ENCODE results near the gene CDH4.

Gene CDH4

DNA sequence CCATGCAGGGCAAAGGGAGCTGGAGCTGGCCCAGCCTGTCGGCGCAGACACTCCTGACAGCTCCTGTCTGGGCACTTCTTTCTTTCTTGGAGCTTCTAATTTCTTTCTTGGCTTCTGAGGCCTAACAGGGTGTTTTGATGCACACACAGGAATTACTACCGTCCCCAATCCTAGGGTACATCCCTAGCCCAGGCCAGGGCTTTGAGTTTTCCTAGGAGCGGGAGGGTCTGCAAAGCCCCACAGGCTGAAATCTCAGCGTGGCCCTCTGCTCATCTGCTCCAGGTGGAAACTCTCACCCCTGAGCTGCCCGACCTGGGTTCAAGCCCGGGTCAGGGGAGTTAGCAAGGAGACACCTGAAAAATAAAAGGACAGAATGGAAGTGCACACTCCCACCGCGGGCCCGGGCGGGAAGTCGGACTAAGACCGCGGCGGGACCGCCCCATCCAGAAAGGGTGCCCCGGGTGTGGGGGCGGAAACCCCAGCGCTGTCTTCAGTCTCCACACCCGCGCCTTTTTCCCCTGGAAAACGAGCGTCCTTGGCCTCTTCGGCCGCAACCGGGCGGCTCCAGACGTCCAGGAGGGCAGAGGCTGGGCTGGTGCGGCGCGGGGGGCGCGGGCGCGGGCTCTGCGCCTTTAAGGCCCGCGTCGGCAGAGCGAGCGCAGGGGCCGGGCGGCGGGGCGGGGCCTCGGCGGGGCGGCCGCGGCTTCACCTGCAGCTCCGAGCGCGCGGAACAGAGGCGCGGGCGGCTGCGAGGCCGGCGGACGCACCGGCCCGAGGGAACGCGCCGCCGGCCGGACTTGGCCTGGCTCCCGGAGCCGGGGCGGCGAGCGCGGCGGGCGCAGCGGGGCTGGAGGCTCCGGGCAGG lies at the start of gene CDH4:
TSS of gene CDH4 (plus strand) at position 733 of the 865 bp plus-strand sequence.
- no peak for DNase-seq

DNA sequence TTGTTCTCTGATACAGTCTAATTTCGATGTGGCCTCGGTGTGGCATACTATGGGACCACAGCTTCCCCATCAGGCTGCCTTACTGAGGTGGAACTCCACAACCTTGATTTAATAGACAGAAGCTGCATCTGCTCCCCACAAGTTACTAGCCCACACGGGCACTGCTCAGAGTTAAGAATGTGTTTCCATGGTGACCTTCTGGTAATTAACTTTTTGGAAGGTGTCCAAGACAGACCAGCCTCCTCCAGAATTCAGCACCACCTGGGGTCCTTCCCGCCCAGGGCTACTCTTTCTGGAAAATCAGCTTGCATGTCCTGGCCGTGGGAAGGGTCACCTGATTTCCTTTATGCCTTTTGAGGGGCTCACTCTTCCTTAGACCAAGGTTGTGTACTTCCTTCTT lies 48.7 kb upstream of the CDH4 start:
- DNase-seq = no peak

DNA sequence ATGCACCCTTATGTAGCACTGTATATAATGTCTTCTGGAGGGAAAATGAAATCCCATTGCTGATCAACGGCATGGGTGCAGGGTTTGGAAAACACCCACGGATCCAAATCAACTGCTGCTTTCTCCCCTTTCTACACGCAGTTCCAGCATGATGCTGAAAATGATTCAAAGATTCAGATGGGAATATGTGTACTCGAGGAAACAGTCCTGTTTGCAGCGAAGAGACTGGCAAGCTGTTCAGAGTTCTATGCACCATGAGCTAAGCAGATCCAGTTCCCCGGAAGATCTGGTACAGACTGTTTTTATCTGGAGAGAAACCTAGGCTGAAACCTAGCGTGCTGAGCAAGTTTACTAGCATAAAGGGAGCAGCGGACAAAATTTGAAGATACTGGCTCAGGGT lies 47.9 kb upstream of the CDH4 start:
- DNase-seq = no peak

DNA sequence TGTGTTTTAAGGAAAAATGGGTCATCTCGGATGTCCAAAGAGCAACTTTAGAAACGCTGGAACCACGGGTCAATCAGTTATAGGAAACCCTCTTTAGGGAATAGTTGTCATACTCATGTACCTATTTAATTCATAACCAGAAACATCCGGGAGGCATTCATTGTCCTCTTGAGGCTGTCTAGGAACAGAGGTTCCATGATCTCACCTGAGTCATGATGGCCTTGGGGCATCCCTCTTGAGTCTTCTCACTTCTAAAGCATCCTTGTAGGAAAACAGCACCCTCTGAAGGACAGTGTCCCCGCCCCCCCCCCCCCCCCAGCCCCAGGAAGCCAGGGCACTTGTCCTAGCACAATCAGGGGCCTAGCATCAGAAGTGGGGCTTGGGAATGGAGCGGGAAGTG lies 46.3 kb upstream of the CDH4 start:
- DNase-seq = no peak

DNA sequence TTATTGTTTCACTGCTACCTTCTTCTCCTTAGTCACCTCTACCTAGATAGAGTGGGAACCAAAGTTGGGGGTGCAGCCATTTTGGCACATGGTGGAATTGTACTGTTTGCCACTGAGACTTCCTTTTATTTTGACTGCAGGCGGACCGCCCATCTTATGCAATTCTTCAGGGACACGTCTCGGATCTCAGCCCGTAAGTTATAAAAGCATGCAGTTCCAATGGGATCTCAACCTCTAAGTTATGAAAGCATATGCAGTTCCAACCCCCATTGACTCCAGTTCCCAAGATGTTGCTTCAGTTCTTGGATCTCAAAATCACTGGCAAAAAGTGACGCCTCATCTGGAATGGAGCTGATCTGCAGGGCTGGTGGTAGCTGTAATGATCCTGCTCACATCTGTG lies 41.2 kb upstream of the CDH4 start:
- DNase-seq = no peak

DNA sequence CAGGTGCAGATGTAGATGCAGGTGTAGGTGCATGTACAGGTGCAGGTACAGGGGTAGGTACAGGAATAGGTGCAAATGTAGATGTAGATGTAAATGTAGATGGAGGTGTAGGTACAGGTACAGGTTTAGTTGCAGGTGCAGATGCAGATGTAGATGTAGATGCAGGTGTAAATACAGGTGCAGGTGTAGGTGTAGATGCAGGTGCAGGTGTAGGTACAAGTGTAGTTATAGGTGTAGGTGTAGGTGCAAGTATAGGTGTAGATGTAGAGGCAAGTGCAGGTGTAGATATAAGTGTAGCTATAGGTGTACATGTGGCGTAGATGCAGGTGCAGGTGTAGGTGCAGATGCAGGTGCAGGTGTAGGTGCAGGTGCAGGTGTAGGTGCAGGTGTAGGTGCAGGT lies 34.2 kb upstream of the CDH4 start:
- DNase-seq = no peak

DNA sequence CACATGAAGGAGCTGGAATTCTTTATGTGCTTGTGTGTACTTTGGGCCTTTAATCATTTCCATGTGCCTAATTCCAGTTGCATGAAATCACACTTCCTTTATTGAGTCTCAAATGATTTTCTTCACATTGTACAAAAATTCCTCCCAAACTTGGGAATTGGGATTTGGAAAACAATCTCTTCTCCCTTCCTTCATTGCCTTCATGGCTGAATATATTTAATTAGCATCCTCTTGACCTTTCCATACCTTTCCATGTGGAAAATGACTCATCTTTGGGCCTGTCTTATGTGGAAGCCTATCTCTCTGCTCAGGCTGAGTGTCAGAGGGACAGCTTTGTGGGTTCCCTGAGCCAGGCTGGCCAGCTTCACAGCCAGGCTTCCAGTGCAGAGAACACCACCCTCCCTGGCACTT lies 33.0 kb upstream of the CDH4 start:
- DNase-seq = no peak

DNA sequence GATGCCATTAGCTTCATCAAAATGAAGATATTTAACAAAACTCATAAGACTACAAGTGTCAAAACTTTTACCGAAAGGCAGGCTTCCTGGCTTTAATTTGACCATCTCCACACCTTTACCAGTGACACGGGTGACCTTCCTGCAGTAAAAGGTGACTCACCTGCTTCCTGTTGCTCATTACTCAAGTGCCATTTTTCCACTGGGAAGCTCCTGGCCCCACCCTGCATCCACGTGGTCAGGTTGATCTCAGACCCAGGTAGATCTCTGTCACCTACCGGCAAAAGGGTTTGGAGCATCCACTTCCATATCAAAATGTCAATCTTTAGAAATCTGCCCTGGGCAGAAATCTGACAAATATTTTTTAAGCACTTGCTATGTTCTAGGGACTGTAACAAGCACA lies 31.9 kb upstream of the CDH4 start:
- DNase-seq = no peak

DNA sequence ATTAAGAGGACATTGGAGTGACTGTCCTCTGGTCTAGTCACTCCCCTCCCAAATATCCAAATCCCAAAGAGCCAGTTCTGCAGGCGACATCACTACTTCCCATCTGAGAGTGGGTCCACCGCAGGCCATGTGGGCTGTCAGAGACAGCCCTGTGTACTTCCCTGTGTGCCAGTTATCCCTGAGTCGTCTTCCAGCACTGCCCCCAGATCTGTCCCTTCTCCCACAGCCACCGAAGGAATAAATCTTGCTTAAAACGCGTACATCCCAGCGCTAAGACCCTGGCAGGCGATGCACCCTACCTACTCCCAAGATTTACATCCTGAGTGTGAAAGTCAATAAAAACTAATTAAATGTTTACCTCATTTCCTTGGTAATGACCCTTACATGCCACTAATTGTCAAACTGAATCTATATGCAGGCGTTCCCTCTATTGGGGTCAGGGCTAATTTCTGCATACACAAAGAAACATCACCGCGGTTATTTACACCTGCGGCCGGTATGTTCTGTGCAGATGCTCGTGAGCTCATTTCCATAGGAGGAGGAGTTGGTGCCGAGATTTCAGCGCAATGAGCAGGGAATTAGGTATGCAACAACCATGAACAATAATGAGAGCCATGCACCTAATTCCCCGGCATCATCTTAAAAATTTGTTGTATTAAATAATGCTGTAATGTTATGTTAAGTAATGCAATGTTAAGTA lies 31.3 kb upstream of the CDH4 start:
- DNase-seq = no peak

DNA sequence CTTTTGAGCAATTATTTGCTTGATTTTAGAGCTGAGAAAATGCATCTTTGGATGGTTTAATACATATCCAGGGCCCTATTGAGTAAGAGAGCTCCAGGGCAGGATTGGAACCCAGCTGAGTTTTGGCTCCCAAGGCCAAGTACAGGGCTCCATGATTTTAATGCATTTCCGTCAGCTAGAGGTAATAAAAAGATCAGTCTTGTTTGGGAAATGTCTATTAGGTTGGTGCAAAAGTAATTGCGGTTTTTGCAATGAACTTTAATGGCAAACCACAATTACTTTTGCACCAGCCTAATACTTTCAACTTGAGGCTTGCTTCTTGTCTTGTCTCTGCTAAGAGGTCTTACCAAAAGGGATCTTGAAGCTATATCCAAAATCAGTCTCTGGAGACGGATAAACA lies 29.4 kb upstream of the CDH4 start:
- no peak for DNase-seq

DNA sequence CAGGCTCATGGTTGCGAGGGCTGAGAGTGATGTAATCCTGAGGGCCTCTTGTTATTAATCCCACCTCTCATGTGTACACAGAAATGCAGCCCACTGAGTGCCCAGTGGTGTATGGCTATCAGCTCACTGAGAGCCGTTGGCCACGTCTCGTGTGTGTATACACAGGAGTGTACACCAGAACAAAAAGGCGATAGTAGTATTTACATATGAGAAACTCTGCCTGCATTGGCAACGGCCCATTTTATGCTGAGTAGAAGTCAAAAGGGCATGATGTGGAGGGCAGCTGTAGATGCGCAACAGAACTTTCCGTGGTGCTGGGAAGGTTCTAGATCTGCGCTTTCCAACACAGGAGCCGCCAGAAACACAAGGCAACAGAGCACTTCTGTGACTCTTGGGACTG lies 28.9 kb upstream of the CDH4 start:
- DNase-seq = no peak

DNA sequence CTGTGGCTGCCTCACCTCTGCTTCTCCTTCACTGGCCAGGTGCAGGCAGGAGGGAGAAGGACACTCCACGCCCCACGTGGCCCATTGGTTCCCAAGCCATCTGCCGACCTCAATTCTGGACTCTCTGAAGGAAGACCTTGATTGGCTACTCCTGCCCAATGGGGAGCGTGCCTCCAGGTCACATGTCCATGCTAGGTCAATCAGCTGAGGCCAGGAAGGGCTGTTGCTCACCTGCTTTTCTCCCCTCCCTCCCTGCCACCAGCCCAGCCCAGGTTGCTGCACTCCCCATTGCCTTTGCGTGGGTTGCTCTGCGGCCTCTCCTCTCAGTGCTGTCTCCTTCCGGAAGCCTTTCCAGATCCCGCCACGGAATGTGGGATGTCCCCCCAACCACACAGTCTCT lies 21.9 kb upstream of the CDH4 start:
- DNase-seq = no peak

DNA sequence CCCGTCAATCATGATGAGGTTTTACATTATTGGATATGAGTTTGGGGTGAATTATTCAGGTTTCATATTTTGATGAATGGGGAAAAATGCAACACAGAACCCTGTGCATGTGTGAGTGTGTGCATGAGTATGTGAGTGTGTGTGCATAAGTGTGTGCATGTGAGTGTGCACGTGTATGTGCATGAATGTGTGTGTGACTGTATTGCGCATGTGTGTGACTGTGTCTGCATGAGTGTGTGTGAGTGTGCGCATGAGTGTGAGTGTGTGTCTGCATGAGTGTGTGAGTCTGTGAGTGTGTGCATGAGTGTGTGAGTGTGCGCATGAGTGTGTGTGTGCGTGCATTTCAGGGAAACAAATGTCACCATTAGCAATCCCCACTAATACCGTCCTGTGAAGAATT lies 18.5 kb upstream of the CDH4 start:
- DNase-seq = no peak

DNA sequence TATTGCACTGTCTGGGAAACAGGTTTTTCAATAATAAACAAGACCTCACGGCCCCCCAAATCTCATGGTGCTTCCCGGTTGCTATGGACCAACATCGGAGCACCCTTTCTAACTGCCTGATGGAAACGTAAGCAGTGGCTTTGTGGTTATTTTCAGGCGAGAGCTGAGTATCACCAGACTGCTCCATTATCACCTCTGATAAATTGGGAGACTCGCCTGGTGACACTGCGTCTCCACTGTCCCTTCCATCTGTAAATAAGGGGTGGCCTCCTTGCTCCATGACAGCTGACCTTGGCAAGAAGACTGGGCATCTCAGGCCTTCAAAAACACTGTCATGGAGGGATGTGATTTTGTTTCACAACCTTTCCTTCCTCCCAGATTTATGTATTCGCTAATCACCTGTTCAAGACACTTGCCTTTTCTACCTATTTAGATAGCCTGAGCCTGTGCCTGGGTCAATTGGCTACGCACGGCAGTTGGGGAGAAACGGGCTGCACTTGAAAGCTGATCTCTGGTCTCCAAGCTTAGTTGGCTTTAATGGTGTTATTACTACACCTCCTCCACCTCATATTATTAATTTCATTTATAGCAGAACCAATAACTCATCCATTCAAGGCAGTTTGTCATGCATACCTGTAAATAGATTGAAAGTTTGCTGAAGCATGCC lies 17.7 kb upstream of the CDH4 start:
- DNase-seq = no peak

DNA sequence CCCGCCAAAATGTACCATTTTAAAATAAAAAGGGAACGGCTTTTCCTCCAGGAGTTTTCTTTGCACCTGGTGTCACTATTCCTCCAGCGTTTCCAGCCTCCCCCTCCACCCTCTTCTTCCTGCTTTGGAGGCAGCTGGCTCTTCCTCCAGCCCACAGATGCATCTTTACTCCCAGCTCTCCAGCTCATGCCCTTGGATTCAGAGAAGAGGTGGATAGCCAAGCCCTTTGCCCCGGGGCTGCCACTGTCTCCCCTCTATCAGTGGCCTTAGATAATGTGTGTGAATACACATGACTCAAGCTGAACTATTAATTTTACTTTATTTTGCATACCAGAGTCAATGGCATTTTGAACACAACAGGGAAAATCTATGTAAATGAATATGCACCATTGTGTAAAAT lies 15.3 kb upstream of the CDH4 start:
- no peak for DNase-seq

DNA sequence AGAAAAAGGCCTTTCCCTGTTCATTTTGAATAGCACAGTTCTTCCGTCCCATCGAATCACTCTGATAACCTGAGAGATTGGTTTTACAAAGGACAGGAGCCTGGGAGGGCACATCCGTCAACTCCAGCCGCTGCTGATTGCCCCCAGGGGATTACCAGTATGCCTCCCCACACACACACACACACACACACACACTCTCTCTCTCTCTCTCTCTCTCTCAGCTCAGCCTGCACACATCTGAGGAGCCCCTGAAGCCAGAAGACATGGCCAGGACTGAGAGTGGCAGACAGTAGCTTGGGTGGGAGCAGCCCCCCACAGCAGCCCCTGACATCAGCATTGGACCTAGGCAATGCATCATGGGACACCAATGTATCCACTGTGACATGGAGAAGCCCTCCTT lies 13.2 kb upstream of the CDH4 start:
- DNase-seq = no peak

DNA sequence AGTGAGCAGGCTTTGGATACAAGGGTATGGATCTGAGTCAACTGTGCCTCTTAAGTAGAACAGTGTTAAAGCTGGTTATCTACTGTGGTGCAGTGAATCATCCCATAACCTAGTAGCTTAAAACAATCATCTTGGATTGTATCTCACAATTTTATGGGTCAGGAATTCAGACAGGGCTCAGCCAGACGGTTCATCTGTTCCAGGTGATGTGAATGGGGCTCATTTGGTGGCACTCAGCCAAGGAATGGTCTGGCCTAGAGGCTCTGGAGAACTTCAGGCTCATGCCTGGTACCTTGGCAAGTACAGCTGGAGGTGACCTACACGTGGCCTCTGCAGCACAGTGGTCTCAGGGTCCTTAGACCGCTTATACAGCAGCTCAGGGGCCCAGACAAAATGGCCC lies 11.2 kb upstream of the CDH4 start:
- no peak for DNase-seq

DNA sequence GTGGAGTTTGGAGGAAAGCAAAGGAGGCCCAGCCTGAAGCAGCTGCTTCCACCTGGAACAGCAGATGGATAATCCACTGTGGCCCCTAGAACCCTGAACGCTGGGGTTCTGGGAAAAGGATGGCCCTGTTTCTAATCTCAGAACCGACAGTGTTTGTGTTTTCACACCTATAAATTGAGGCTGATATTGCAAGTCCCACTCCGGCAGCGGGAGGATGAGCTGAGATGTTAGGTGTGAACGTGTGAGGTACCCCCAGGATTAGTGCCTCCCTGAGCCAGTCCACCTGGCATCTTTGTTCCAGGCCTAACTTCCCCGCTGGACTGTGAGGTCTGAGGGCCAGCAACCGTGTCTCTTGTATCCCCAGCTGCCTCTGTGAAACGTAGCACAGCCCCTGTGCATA lies 7.8 kb upstream of the CDH4 start:
- DNase-seq = no peak

DNA sequence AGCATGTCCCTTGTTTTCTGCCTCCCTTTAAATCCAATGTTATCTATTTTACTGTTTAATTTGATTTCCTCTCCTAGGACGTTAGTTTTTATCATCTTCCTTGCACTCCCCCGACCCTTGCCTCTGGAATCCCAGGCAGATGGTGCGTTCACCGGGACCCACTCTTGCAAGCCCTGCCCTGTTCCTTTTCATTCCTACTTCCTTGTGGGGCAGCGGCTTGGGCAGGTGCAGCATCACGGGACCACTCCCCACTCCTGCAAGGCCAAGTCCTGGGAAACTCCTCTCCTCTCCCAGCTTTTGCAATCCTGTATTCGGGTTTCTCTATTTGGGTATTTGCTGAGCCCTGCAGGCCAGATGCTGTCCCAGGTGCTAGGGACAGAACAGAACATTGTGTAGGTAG lies 5.8 kb upstream of the CDH4 start:
- DNase-seq = no peak

DNA sequence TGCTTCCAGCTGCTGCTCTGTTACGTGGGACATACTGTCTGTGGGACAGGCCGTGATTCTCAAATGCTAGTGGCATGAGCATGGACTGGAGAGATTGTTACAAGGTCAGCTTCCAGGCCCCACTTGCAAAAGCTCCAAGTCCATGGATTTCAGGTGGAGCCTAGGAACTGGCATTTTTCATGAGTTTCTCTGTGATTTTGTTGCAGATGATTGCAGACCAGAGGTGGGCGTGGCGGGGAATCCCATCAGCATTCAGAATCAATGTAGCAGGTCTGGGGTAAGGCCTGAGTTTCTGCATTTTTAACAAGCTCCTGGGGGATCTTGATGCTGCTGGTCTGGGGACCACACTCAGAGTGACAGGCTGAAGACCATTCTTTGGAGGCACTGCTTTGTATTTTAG lies 2.4 kb upstream of the CDH4 start:
- no peak for DNase-seq

DNA sequence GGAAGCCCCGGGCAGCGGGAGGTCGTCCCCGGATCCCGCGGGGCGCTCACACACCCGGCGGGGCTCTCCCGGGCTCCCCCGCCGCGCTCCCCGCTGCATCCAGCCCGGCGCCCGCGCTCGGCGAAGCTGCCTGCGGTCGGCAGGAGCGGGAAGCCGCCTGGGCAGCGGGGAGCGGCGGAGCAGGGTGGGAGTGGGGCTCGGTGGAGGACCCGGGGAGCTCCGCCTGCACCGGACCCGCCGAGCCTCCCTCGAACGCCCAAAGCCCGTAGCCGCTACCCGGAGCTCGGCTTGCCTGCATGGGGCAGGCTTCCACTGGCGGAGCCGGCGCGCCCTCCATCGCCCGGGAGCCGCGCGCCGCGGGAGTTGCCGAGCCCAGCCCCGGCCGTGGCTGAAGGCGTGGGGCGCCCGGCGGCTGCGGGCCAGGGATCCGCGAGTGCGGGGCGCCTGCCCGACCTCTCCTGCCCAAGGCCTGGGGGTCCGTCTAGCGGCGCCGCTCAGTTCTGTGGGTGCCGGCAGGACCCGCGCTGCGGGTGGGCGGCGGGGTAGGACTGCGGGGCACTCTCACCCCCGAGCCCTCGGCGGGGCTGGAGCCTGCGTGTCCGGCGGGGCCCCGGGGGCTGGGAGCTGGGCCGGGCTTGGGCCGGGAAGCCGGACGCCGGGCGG lies 671 bp downstream of the CDH4 start:
- DNase-seq = no peak

DNA sequence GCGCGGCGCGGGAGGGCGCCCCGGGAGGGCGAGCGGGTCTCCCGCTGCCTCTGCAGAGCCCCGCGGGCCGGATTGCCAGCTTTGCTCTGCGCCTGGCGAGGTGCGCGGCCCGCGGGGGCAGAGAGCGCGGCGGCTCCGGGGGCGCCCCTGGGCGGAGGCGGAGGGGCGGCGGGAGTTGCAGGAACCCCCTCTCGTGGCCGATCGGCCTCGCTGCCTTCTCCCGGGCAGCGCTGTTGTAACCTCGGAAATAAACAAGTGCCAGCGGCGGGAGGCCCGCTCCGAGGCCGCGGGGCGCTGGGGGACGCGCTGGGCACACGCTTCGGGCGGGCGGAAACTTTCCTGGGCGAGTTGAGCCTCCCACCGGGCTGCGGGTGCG lies 1.2 kb downstream of the CDH4 start:
- DNase-seq = no peak

DNA sequence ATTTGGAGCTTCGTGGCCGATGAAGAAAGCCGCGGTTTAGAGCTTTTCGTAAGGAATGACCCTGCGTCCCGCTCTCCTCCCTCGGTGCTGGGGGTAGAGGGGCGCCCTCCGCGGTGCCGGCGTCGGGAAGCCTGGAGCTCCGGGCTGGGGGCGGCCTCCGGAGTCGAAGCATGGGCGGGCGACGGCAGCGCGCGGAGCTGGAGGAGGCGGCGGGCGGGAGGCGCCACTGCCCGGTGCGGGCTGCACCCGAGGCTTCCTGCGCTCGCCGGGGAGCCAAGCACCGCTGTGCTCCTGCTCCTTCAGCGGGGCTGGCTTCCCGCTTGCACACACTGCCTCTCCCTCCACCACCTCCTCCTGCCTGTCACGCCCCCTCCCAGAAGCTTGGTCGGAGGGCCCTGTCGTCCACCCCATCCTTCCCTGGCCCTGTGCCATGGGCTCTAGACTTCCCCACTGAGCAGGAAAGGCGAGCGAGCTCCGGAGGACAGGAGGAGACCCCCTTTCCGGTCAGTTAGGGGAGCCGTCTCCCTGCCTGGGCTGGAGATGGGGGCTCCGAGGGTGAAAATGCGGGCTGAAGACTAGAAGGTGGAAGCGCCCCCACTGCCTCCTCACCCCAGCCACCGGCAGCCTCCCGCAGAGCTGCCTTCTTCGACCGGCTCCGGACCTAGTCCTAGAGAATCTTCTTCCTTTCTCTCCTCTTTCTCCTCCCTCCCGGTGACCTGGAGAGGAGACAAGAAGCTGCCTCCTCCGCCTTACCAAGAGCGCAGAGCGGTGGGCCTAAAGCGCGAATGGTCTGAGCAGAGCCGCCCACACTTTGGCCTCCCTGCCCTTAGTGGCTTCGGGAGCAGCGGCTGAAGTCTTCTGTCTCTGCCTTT lies 1.8 kb downstream of the CDH4 start:
- DNase-seq = no peak
